ENCODE measurements around the gene PFKFB2.
A peak's percentile ranks its signal among the peaks of the same experiment; 100 is the strongest.

DNA sequence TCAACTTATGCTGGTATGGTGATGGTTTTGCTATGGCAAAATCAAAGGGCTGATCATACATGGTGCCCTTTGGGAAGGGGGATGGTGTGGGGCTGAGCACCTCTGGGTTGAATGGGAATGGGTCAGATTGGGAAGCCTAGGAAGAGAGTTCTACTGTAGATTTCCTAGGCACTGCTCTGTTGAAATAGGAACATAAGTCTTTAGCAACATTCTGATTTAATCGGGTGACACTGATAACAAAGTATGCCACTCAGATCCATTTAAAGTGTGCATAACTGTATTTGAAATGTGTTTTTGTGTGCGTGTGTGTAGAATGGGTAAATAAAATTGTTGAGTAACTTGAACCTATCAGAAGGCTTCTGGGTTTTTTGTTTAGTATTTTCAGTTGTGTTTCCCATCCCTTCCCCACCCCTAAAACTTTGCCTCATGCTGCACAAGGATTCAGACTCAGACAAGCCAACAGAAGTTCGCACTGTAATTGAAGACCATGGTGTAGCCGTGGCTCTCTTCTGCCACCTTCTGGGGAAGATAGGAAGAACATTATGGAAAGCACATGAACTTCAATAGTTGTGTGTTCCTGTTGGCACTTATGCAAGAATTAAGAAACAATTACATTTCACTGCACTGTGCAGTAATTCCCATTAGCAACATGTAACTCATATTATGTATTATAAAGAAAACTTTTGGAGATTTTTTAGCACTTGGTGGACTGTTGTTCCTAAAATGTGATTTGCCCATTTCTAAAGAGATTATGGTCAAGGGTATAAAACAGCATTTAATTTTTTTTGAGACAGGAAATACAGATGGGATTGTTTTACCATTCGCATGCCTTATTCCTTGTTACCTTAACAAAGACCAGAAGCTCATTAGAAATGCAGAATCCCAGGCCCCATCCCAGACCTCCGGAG lies 24.6 kb downstream of the PFKFB2 start:
- TF ChIP-seq, protein P1, sequence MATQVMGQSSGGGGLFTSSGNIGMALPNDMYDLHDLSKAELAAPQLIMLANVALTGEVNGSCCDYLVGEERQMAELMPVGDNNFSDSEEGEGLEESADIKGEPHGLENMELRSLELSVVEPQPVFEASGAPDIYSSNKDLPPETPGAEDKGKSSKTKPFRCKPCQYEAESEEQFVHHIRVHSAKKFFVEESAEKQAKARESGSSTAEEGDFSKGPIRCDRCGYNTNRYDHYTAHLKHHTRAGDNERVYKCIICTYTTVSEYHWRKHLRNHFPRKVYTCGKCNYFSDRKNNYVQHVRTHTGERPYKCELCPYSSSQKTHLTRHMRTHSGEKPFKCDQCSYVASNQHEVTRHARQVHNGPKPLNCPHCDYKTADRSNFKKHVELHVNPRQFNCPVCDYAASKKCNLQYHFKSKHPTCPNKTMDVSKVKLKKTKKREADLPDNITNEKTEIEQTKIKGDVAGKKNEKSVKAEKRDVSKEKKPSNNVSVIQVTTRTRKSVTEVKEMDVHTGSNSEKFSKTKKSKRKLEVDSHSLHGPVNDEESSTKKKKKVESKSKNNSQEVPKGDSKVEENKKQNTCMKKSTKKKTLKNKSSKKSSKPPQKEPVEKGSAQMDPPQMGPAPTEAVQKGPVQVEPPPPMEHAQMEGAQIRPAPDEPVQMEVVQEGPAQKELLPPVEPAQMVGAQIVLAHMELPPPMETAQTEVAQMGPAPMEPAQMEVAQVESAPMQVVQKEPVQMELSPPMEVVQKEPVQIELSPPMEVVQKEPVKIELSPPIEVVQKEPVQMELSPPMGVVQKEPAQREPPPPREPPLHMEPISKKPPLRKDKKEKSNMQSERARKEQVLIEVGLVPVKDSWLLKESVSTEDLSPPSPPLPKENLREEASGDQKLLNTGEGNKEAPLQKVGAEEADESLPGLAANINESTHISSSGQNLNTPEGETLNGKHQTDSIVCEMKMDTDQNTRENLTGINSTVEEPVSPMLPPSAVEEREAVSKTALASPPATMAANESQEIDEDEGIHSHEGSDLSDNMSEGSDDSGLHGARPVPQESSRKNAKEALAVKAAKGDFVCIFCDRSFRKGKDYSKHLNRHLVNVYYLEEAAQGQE (IDR thresholded peaks at IDR 0.05; ENCODE audit: insufficient read depth in 1 of 2, low read depth in 2 of 2, low read length in 1 of 2): no peak
- TF ChIP-seq, protein P2, sequence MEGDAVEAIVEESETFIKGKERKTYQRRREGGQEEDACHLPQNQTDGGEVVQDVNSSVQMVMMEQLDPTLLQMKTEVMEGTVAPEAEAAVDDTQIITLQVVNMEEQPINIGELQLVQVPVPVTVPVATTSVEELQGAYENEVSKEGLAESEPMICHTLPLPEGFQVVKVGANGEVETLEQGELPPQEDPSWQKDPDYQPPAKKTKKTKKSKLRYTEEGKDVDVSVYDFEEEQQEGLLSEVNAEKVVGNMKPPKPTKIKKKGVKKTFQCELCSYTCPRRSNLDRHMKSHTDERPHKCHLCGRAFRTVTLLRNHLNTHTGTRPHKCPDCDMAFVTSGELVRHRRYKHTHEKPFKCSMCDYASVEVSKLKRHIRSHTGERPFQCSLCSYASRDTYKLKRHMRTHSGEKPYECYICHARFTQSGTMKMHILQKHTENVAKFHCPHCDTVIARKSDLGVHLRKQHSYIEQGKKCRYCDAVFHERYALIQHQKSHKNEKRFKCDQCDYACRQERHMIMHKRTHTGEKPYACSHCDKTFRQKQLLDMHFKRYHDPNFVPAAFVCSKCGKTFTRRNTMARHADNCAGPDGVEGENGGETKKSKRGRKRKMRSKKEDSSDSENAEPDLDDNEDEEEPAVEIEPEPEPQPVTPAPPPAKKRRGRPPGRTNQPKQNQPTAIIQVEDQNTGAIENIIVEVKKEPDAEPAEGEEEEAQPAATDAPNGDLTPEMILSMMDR (IDR thresholded peaks at IDR 0.05): peak; percentile 95
- no peak for TF ChIP-seq POLR2AphosphoS5 (IDR thresholded peaks at IDR 0.05; ENCODE audit: low read depth, low read length)
